GM10248 (cell line): ENCODE data around the gene EFCAB6.

Source experiments
- CTCF ChIA-PET: fragments of 300-600 bp; sonication (Branson Sonifier 250); formaldehyde crosslinking; extraction: SDS; loops from one replicate; lab custom pipeline; 2021; ENCODE audit warnings: antibody characterized with exemption; lab: Yijun Ruan, JAX
- POLR2A ChIA-PET: fragments of 350-650 bp; sonication (Branson Sonifier 250); formaldehyde crosslinking; extraction: SDS; loops from one replicate; lab custom pipeline; 2020; ENCODE audit warnings: antibody characterized with exemption; lab: Yijun Ruan, JAX
- DNase-seq: peaks from one replicate; pipeline ENCODE4 v3.0.0; 2012; ENCODE audit errors: extremely low spot score
- CTCF ChIP-seq: IDR thresholded peaks from 2 replicates; pipeline ENCODE4 v1.5.1; 2012; ENCODE audit warnings: mild to moderate bottlenecking, low read depth; ENCODE audit errors: extremely low read depth, missing control alignments, control extremely low read depth

EFCAB6 gene

GRCh38 chr22:43812149-43812842, at the start of gene EFCAB6:
Gene EFCAB6, minus strand, starts transcription at chr22:43812305. Its CDS starts 29,987 bp downstream, at chr22:43782318.
- peak; percentile 96 for DNase-seq
- ChIA-PET POLR2A (interaction anchor here (0.7 kb wide), 1 partner anchor 11 kb away, joined by 3 read pairs; no protein-coding TSS in a partner anchor), CTCF (interaction anchor here (2.4 kb wide), 1 partner anchor 10 kb away, joined by 9 read pairs; no protein-coding TSS in a partner anchor)
- no peak for TF ChIP-seq CTCF

- ChIA-PET POLR2A (no interaction called here), CTCF (no interaction called here)
- no peak for TF ChIP-seq CTCF
- DNase-seq, result no peak
Measured at GRCh38 chr22:43861529-43861928, 49.4 kb upstream of the EFCAB6 start.

GRCh38 chr22:43860831-43861230, 48.7 kb upstream of the EFCAB6 start:
- ChIA-PET CTCF (no interaction called here), POLR2A (no interaction called here)
- TF ChIP-seq CTCF, result no peak
- DNase-seq, result no peak

GRCh38 chr22:43860126-43860525, 48.0 kb upstream of the EFCAB6 start:
- ChIA-PET POLR2A (no interaction called here), CTCF (no interaction called here)
- DNase-seq, result no peak
- no peak for TF ChIP-seq CTCF

- no peak for TF ChIP-seq CTCF
- POLR2A ChIA-PET, result no interaction called here
Measured at GRCh38 chr22:43859621-43860020, 47.5 kb upstream of the EFCAB6 start.

GRCh38 chr22:43859176-43859575, 47.1 kb upstream of the EFCAB6 start:
- POLR2A ChIA-PET, result no interaction called here
- no peak for DNase-seq

More at GRCh38 chr22:43859621-43860020, 47.5 kb upstream of the EFCAB6 start:
- DNase-seq, result no peak
- CTCF ChIA-PET, result no interaction called here

More at GRCh38 chr22:43859176-43859575, 47.1 kb upstream of the EFCAB6 start:
- TF ChIP-seq CTCF, result no peak
- CTCF ChIA-PET, result no interaction called here
